BLaER1 (cell line): Measurements from ENCODE around the gene IFI16.

Source experiments
- H3K27ac ChIP-seq: shearing (Covaris generic); formaldehyde crosslinking; 2 replicates; pipeline ENCODE4 v1.8.1; 2022
- H3K27me3 ChIP-seq: shearing (Covaris generic); formaldehyde crosslinking; 2 replicates; pipeline ENCODE4 v1.8.1; 2022
- H3K36me3 ChIP-seq: shearing (Covaris generic); formaldehyde crosslinking; 2 replicates; pipeline ENCODE4 v1.8.1; 2022
- H3K4me1 ChIP-seq: shearing (Covaris generic); formaldehyde crosslinking; 2 replicates; pipeline ENCODE4 v1.8.1; 2022
- H3K4me2 ChIP-seq: shearing (Covaris generic); formaldehyde crosslinking; 2 replicates; pipeline ENCODE4 v1.8.1; 2022
- H3K4me3 ChIP-seq: shearing (Covaris generic); formaldehyde crosslinking; 2 replicates; pipeline ENCODE4 v1.8.1; 2022
- H3K9ac ChIP-seq: shearing (Covaris generic); formaldehyde crosslinking; 2 replicates; pipeline ENCODE4 v1.8.1; 2022
- H3K9me3 ChIP-seq: shearing (Covaris generic); formaldehyde crosslinking; 2 replicates; pipeline ENCODE4 v1.8.1; 2022
- H4K20me1 ChIP-seq: shearing (Covaris generic); formaldehyde crosslinking; 2 replicates; pipeline ENCODE4 v1.8.1; 2022
- Cebpa-rat ChIP-seq: shearing (Covaris generic); IDR thresholded peaks from 2 replicates; pipeline ENCODE4 v1.8.1; 2022

Gene IFI16

GRCh38 chr1:159077120-159077961 lies 67.6 kb downstream of the IFI16 start:
- Histone ChIP-seq H3K36me3 (no peaks in the 10 kb centered on the region), H3K4me1 (peaks cover 9% of the 10 kb centered on the region), H4K20me1 (no peaks in the 10 kb centered on the region), H3K27ac (no peak overlapping the region), H3K9ac (no peak overlapping the region), H3K4me2 (no peak overlapping the region), H3K4me3 (no peak overlapping the region), H3K27me3 (no peaks in the 10 kb centered on the region), H3K9me3 (no peaks in the 10 kb centered on the region)
- TF ChIP-seq Cebpa-rat: no peak

- no peaks in the 10 kb centered on the region for H3K9me3 ChIP-seq
- no peak overlapping the region for H3K4me3 ChIP-seq
- H3K9ac ChIP-seq: no peak overlapping the region
- no peaks in the 10 kb centered on the region for H3K36me3 ChIP-seq
- no peak overlapping the region for H3K27ac ChIP-seq
- H3K4me1 ChIP-seq: peaks cover 17% of the 10 kb centered on the region
- no peaks in the 10 kb centered on the region for H3K27me3 ChIP-seq
- H3K4me2 ChIP-seq: no peak overlapping the region
- TF ChIP-seq Cebpa-rat: no peak
- H4K20me1 ChIP-seq: no peaks in the 10 kb centered on the region
Measured at GRCh38 chr1:159079525-159079924, 69.8 kb downstream of the IFI16 start.

- no peak overlapping the region for H3K27ac ChIP-seq
- no peaks in the 10 kb centered on the region for H4K20me1 ChIP-seq
- H3K36me3 ChIP-seq: no peaks in the 10 kb centered on the region
- H3K4me1 ChIP-seq: peaks cover 17% of the 10 kb centered on the region
- no peak overlapping the region for H3K4me3 ChIP-seq
- H3K4me2 ChIP-seq: peak overlapping the region; percentile 21; the same call in 1 of the 2 replicates
- no peak for TF ChIP-seq Cebpa-rat
- no peaks in the 10 kb centered on the region for H3K27me3 ChIP-seq
- H3K9me3 ChIP-seq: no peaks in the 10 kb centered on the region
- no peak overlapping the region for H3K9ac ChIP-seq
Measured at GRCh38 chr1:159081626-159082025, 71.9 kb downstream of the IFI16 start.

- no peak overlapping the region for H3K9ac ChIP-seq
- TF ChIP-seq Cebpa-rat: no peak
- H3K27me3 ChIP-seq: no peaks in the 10 kb centered on the region
- no peak overlapping the region for H3K4me2 ChIP-seq
- H3K4me1 ChIP-seq: peaks cover 17% of the 10 kb centered on the region
- H4K20me1 ChIP-seq: no peaks in the 10 kb centered on the region
- no peak overlapping the region for H3K27ac ChIP-seq
- no peaks in the 10 kb centered on the region for H3K9me3 ChIP-seq
- no peak overlapping the region for H3K4me3 ChIP-seq
- H3K36me3 ChIP-seq: no peaks in the 10 kb centered on the region
Measured at GRCh38 chr1:159083013-159083412, 73.3 kb downstream of the IFI16 start.

GRCh38 chr1:159084152-159084551 lies 74.4 kb downstream of the IFI16 start:
- Histone ChIP-seq H3K4me3 (no peak overlapping the region), H3K9me3 (no peaks in the 10 kb centered on the region), H3K4me1 (peaks cover 17% of the 10 kb centered on the region), H3K27me3 (no peaks in the 10 kb centered on the region), H3K36me3 (no peaks in the 10 kb centered on the region), H3K9ac (no peak overlapping the region), H3K27ac (no peak overlapping the region), H4K20me1 (no peaks in the 10 kb centered on the region), H3K4me2 (0 out of 2 replicates have a peak overlapping the region, but pooled peaks have one; percentile 14)
- TF ChIP-seq Cebpa-rat: no peak

- Histone ChIP-seq H3K9ac (no peak overlapping the region), H3K27me3 (no peaks in the 10 kb centered on the region), H3K4me2 (no peak overlapping the region), H4K20me1 (no peaks in the 10 kb centered on the region), H3K4me1 (peaks cover 17% of the 10 kb centered on the region), H3K4me3 (no peak overlapping the region), H3K27ac (no peak overlapping the region), H3K36me3 (no peaks in the 10 kb centered on the region), H3K9me3 (no peaks in the 10 kb centered on the region)
- no peak for TF ChIP-seq Cebpa-rat
Measured at GRCh38 chr1:159084867-159085266, 75.2 kb downstream of the IFI16 start.

GRCh38 chr1:159088050-159088449 lies 78.3 kb downstream of the IFI16 start:
- Histone ChIP-seq H3K4me3 (no peak overlapping the region), H3K4me1 (peaks cover 22% of the 10 kb centered on the region), H3K36me3 (no peaks in the 10 kb centered on the region), H3K27me3 (no peaks in the 10 kb centered on the region), H3K9me3 (no peaks in the 10 kb centered on the region), H3K4me2 (no peak overlapping the region), H3K27ac (no peak overlapping the region), H3K9ac (no peak overlapping the region), H4K20me1 (no peaks in the 10 kb centered on the region)
- no peak for TF ChIP-seq Cebpa-rat

- Histone ChIP-seq H3K4me2 (no peak overlapping the region), H3K4me3 (no peak overlapping the region), H3K36me3 (no peaks in the 10 kb centered on the region), H4K20me1 (no peaks in the 10 kb centered on the region), H3K9me3 (no peaks in the 10 kb centered on the region), H3K27ac (no peak overlapping the region), H3K4me1 (peaks cover 22% of the 10 kb centered on the region), H3K27me3 (no peaks in the 10 kb centered on the region), H3K9ac (no peak overlapping the region)
- no peak for TF ChIP-seq Cebpa-rat
Measured at GRCh38 chr1:159088546-159089183, 79.0 kb downstream of the IFI16 start.

GRCh38 chr1:159089184-159089791 lies 79.6 kb downstream of the IFI16 start:
- no peak overlapping the region for H3K4me3 ChIP-seq
- no peak overlapping the region for H3K9ac ChIP-seq
- H3K4me2 ChIP-seq: no peak overlapping the region
- peaks cover 16% of the 10 kb centered on the region for H3K4me1 ChIP-seq
- H3K9me3 ChIP-seq: no peaks in the 10 kb centered on the region
- TF ChIP-seq Cebpa-rat: no peak
- H3K27ac ChIP-seq: no peak overlapping the region
- no peaks in the 10 kb centered on the region for H4K20me1 ChIP-seq
- no peaks in the 10 kb centered on the region for H3K36me3 ChIP-seq
- no peaks in the 10 kb centered on the region for H3K27me3 ChIP-seq
